NCI-H1436 (cell line): Measurements from ENCODE around the gene MYH10.
"Not testable (repeated sequence)": the region's sequence is repeated elsewhere in the genome, so short reads cannot be mapped to it uniquely, and the experiment has no call there.

Experiments
- DNase-seq: peaks from one replicate; lab custom pipeline; 2025; lab: John Stamatoyannopoulos, UW

The MYH10 gene

DNA sequence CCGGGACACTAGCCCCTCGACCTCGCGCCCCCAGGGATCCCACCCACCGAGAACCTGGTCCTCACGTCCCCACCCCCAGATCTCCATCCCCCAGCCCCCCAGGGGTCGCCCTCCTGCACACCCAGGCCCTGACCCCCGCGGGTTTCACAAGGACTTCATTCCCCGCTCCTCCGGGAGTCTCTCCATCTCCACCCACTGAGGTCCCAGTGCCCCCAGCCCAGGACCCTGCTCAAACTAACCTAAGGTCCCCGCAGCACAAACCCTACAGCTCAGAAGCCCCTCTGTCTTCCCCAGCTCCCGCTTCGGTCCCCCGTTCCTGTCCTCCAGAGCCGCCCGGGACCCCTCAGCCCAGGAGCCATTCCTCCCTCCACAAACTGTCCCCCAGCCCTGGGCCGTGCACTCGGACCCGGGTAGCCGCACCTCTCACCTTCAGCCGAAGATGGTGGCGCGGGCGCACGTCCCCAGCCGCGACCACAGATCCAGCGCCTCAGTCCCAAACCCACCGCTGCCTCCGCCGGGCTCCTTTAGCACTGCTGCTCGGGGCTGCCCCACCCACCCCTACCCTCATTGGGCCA, at the start of gene MYH10:
Gene MYH10, minus strand, starts transcription at position 499 of the 575 bp plus-strand sequence. CDS start 7,479 bp downstream, outside the sequence.
- no peak for DNase-seq

DNA sequence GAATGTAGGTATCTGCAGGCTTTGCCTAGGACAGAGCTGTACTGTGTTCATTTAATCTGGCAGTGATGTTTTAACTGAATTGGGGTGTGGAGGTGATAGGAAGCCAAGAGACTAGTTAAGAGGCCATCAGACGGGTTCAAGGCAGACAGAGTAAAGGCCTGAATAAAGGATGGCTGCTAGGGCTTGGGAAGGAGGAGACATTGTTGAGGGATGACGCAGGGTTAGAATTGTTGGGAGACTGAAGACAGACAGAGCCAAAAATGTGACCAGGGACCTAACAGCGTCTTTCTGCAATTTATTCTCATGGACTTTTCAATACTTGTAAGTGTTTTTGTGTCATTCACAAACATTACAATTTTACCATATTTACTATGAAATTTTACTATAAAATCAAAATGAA, 48.6 kb upstream of the MYH10 start:
- DNase-seq, result no peak

DNA sequence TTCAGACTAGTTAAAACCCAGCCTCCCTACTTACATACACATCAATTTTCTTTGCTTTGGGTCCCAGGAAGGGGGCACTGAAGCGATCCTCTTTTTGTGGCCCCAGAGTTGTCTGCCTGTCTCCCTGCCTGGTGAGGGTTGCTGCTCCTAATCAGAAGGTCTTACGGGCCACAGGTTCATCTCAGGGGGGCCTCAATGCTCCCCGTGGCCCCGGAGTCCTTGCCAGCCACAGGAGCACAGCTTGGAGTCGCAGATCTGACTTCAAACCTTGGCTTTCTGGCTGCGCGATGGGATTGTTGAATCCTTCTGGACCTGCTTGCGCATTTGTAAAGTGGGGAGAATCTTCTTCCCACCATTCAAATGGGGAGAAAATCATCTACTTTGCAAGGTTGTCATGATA, 44.8 kb upstream of the MYH10 start:
- no peak for DNase-seq

DNA sequence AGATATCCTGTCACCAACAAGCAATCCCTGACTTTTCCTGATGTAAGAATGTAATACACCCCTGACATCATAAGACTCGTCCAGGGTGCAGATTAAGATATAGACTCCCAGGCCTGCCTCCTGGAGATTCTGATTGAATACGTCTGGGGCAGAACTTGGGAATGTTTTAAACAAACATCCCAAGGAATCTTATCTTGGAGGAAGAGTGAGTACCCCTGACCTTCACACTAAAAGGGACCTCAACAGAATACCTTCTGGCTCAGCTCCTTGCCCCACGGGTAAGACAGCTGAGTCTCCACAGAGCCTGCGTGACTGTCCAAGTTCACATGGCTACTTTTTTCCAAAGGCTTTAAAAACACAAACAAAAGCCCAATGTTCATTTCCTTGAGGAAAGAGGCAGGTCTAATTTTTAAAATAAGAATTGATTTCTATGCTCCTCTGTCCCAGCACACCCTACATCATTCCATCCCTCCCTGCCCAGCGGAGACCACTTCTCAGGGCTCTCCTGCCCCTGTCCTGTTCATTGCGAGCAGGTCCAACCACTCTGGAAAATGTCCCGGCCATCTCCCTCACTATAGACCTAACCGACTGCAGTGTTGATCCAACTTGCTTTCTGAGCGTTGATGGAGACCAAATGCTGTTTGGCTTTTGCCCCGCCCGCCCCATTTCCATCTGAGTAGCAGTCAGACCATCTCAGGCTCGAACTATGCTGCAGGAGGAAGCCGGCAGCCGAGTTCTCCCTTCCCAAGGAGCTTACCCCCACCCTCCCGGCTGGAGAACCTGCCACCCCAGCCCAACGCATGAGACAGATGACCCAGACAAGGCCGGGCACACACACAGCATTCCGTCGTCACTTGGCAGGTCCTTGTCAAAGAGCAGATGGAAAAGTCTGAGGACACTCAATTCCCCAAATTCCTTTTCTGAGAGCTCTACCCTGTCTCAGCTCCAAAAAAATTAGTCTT, 44.1 kb upstream of the MYH10 start:
- no peak for DNase-seq

DNA sequence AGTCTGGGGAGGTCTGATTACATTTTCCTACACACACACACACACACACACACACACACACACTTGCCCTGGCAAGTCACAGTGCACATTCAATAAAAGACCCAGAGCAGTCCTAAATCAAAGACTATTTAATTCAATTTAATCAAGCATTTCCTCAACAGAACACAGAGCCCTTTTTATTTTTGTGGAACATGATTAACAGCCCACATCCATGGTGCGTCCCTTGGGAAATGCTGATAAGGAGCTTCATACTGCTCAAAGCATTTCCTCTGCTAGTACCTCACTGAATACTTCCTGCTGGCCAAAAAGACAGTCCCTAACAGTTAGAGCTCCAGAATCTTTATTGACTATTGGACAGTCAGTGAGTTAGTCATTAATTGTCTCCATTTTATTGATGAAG, 43.1 kb upstream of the MYH10 start:
- no peak for DNase-seq

DNA sequence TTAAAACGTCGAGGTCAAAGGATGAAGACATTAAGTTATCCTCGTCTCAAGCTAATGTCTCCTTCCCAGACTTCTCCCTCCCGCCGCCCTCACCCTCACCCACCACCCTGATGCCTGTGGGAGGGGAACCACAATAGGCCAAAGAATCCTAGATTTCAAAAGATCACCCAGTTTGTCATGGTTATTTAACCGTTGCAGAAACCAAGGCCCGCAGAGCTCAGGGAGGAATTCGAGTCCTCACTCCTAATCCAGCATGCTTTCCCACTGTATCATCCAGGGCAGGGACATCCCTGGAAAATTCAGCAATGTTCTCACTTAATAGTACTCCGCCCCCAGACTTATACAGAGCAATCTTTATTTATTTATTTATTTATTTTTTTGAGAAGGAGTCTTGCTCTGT, 41.8 kb upstream of the MYH10 start:
- DNase-seq, result no peak

DNA sequence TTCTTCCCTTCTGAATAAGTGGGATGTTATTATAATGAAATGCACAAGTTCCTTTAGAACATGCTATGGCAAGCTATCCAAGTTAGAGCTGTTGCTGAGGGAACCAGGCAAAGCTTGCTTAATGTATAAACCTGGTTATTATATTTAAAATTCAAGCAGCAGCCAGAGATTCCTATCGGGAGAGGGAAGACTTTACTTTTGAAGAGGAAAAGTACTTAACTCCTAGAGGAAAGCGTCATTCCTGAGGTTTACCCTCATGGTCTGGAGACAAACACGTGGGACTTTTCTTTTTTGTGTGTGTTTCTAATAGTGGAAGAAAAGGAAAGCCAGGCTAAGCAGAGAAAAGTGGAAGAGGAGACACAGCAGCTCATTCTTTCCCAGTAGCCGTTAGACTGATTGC, 39.9 kb upstream of the MYH10 start:
- no peak for DNase-seq

DNA sequence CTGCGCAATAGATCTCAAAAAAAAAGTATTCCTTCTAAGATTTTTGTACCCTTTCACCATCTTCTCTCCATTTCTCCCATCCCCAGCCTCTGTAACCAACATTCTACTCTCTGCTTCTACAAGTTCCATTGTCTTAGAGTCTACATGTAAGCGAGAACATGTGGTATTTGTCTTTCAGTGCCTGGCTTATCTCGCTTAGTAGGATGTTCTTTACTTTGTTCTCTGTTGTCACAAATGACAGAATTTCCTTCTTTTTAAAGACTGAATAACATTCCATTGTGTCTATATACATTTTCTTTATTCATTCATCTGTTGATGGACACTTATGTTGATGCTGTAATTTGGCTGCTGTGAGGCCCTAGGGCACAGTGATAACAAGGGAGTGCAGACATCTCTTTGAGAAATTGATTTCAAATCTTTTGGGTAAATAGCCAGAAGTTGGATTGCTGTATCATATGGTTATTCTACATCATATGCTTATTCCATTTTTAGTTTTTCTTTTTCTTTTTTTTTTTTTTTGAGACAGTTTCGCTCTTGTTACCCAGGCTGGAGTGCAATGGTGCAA, 37.7 kb upstream of the MYH10 start:
- no peak for DNase-seq

DNA sequence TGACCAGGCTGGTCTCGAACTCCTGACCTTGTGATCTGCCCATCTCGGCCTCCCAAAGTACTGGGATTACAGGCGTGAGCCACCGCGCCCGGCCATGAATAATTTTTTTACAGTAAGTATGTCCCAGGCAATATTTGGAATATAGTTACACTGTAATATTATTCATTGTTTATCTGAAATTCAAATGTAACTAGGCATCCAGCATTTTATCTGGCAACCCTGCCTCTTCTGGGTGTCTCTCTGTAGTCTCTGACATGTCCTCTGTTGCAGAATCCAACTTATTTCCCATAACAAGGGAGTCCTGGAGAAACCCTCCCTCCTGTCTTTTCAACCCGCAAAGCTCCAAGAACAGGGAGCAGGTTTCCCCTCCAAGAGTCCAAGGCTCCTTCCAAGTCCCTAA, 36.9 kb upstream of the MYH10 start:
- no peak for DNase-seq

DNA sequence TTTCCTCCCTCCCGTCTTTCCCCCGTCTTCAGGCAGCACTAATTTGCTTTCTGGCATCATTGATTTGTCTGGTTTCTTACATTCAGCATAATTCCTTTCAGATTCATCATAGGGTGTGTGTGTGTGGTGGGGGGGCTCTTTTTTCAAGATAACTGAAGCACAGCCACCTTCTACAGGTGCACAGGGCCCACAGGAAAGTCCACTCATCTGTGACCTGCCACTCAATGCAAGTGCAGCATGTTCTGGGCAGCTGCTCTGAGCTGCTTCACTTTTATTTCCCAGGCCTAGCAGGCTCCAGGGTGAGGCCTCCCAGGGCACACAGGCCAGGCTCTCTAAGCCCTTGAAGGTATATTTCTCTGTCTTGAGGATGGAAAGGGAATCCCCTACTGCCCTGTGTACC, 35.2 kb upstream of the MYH10 start:
- no peak for DNase-seq

DNA sequence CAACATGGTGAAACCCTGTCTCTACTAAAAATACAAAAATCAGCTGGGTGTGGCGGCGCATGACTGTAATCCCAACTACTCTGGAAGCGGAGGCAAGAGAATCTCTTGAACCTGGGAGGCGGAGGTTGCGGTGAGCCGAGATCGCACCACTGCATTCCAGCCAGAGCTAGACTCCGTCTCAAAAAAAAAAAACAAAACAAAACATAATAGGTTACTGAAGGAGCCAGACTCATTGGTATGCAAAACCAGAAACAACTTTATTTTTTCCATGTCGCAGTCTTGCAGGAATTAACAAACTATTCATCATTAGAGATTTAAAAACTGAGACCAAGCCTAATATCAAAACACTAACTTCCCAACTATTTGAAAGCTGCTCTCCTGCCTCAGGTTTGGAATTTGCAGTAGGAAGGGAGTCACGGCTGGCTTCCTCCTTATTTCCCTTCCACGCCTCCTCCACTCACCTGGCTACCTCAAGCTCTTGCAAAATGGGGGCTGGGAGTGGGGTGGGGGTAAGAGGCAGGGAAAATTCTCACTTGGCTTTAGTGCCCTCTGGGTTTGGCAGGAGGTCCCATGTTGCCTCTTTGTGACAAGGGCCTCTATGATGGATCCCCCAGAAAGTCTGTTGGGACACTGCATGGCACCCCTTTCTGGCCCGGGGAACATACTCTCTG, 34.1 kb upstream of the MYH10 start:
- DNase-seq, result no peak

DNA sequence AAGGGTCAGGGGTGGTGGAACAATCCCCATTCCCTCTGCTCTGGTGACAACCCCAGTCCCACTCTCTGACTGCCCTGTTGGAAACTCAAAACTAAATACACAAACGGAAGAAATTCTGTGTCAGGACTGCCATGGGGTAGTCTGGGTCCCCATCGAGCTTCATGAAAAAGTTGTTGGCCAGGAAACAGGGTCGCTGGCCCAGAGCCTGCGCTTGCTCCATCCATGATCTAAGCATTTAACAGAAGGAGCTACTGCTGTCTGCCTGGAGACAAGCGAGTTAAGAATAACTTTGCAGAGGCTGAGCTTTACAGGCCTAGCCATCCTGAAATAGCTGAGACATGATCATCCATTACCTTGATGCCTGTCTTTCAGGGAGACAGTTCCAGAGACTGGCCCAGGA, 32.4 kb upstream of the MYH10 start:
- no peak for DNase-seq

DNA sequence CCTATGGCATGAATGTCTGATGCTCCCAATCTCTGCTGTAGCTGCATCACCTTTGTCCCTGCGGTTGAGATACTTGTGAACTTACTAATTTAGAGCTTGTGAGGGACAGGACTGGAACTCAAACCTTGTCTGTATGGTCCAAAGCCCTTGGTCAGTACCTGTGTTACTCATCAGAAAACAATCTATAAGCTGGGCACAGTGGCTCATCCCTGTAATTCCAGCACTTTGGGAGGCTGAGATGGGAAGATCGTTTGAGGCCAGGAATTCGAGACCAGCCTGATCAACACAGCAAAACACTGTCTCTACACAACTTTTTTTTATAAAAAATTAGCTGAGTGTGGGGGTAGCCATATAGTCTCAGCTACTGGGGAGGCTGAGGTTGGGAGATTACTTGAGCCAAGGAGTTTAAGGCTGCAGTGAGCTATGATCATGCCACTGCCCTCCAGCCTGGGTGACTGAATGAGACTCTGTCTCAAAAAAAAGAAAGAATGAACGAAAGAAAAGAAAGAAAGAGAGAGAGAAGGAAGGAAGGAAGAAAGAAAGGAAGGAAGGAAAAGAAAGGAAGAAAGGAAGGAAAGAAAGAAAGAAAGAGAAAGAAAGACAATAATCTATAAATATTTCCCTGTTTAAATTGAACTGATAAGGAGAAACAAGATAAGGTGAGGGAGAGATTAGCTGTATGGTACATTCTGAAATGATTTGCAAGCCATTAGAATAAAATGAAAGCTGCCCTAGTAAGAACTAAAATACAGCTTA, 31.7 kb upstream of the MYH10 start:
- no peak for DNase-seq

DNA sequence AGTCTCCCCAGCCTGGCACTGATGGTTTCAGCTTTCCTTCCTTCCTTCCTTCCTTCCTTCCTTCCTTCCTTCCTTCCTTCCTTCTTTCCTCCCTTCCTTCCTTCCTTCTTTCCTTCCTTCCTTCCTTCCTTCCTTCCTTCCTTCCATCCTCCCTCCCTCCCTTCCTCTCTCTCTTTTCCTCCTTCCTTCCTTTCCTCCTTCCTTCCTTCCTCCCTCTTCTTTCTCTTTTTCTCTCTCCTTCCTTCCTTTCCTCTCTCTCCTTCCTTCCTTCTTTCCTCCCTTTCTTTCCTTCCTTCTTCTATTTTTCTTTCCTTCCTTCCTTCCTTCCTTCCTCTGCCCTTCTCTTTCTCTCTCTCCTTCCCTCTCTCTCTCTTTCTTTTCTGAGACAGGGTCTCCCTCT, 30.2 kb upstream of the MYH10 start:
- DNase-seq, result not testable (repeated sequence)

DNA sequence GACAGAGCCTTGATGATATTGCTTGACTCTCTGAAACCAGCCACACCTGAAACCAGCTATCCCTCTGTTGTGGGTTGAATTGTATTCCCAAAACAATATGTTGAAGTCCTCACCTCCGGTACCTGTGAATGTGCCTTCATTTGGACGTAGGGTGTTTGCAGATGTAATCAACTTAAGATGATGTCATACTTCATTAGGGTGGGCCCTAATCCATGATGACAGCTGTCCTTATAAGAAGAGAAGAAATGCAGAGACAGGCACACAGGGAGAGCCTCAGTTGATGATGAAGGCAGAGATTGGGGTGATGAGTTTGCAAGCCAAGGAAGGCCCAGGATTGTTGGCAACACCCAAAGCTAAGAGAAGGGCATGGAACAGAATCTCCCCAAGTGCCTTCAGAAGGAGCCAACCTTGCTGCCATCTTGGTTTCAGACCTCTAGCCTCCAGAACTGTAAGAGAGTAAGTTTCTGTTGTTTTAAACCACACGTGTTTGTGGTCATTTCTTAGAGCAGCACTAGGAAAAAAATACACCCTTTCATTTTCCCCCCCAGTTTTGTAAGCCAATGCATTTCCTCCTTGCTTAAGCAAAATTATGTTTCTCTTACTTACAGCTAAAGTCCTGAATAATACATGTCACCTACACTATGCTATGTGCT, 29.4 kb upstream of the MYH10 start:
- DNase-seq, result no peak

DNA sequence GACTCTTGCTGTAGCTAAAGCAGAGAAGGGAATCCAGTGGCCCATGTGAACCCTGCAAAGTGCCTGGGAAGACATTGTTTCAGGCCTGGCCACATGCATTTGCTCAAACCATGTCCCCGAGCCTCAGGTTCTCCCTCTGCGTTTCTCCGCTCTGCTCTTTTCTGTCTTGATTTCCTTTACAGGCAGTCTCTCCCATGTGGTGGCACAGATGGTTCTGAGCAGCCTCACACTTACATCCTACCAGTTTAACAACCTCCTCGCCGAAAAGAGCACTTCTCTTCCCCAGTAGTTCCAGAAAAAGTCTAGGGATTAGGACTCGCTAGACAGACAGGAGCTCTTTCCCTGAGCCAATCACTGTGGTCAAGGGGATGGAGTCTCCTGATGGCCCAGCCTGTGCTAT, 28.3 kb upstream of the MYH10 start:
- DNase-seq, result no peak

DNA sequence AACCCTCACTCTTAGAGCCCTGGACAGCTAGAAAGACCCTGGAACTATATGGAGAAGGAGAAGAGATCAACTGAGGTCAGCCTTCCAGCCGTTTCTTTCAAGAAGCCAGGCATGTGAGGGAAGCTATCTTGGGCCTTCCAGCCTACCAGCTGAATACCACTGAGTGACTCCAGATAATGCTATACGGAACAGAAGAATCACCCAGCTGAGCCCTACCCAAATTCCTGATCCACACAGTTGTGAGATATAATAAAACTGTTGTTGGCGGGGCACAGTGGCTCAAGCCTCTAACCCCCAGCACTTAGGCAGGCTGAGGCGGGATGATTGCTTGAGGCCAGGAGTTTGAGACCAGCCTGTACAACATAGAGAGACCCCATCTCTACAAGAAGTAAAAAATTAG, 26.2 kb upstream of the MYH10 start:
- no peak for DNase-seq

DNA sequence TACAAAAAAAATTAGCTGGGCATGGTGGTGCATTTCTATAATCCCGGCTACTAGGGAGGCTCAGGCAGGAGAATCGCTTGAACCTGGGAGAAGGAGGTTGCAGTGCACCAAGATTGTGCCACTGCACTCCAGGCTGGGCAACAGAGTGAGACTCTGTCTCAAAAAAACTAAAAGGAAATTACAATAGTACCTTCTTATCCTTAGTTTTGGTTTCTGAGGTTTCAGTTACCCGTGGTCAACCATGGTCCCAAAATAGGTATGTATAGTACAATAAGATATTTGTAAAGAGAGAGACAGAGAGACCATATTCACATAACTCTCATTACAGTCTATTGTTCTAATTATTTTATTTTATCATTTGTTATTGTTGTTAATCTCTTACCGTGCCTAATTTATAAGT, 24.3 kb upstream of the MYH10 start:
- no peak for DNase-seq

DNA sequence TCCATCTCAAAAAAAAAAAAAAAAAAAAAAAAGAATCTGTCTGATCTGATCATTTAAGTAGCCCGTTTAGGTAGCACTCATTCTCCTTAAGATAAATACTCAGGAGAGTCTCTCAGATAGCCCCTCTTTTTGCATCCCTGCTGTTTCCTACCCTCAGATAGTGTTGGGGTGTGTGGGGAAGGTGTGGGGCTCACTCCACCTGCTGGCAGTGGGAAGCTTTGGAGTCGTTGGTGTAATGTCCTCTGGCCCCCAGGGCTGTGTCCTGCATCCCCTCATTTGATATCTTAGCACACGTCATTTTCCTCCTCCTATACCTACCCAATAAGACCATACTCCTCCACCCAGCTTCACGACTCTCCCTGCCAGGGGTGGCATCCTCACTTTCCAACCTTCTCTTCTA, 20.5 kb upstream of the MYH10 start:
- no peak for DNase-seq

DNA sequence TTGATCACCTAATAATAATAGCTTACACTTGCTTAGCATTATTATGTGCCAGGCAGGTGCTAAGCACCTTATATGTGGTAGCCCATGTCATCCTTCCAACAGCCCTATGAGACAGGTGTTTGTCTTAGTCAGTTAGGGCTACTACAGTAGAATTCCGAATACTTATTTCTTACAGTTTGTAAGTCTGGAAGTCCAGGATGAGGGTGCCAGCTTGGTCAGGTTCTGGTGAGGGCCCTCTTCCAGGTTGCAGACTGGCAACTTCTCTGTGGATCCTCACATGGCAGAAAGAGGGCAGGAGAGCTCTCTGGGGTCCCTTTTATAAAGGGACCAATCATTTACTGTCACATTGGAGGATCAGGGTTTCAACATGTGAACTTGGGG, 19.6 kb upstream of the MYH10 start:
- no peak for DNase-seq
